Lung microvascular endothelial cell (primary cell): ENCODE data around the gene IRAK1. TPM values are rescaled to one million over a fixed set of nuclear protein-coding genes. Genes with fewer than 3 reads are reported as not detected.

Source experiments
- DNase-seq, 2 donors: peaks; one replicate each; pipeline versions ENCODE4 v3.0.0 to v3.0.0-alpha.2; 2010; ENCODE audit warnings: low read depth in 2 of 2
- total RNA-seq: library from RNA; depleted of rRNA; stranded (reverse); fragments of >200 nt; gene quantifications from 2 replicates; pipeline ENCODE4 v1.2.1, GENCODE V29; 2014

IRAK1 gene
- total RNA-seq, 1 donor from 2014 or later, result 63.1 TPM

DNA sequence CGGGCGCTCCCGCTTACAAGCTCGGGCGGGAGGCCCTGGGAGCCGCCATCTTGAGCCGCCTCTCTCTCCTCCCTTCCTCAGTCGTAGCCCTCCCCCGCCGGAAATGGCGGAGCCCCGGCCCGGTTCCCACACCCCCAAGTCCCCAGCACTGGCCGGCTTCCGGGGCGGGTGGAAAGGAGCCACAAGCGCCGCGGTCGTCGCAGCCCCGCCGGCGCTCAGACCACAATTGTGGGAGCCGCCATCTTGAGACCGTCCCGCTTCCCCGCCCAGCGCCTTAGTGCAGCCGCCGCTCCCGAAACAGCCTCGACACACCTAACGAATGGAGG is 48.6 kb downstream of the IRAK1 start:
- peak; percentile 88 to 90 for DNase-seq

DNA sequence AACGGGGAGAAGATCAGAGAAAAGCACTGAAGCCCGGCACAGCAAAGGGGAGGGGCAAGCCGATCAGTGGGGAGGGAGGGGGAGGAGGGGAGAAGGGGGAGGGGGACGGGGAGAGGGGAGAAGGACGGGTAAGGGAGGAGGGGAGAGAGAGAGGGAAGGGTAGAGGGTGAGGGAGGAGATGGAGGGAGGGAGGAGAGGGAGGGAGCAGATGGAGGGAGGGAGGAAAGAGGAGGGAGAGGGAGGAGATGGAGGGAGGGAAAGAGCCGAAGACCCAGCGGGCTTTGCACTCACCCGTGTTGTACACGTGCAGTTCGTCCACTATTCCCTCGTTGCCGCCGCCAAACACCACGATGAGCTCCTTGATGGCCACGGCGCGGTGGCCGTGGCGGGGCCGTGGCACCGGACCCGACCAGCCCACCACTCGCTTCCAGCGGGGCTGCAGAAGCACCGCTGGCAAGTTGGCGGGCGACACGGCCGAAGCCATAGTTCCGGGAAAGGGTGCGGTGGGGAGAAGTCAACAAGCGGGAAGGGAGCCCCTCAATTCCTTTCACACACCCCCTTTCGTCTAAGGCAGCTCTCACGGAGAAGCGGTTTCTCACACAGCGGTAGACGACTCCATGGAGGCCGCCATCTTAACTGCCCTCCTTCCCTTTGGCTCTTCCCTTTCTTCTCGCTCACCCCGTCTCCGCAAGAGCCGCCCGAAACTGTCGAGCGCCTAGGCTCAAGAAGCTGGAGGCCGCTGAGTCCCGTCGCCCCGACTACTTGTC is 49.2 kb downstream of the IRAK1 start:
- DNase-seq, result peak; percentile 34 to 59

DNA sequence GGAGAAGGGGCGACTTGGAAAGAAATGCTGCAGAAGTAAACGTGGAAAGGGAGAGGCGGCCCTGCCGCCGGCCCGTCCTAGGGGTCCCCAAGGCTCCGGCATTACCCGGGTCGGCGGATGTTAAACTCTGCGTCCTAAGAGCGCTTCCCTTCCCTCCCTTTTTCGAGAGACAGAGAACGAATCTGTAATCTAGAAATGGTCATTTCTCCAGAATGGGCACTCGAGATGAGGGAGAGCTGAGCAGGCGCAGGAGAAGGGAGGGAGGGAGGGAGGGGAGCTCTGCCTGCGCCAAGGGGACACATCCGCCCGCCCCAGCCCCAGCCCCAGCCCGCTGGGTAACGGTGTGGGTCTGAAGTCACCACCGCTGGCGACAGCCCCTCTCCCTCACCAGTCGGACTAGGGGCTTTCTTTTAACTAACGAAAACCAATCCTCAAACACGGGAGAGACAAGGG is 49.8 kb downstream of the IRAK1 start:
- DNase-seq, result no peak

DNA sequence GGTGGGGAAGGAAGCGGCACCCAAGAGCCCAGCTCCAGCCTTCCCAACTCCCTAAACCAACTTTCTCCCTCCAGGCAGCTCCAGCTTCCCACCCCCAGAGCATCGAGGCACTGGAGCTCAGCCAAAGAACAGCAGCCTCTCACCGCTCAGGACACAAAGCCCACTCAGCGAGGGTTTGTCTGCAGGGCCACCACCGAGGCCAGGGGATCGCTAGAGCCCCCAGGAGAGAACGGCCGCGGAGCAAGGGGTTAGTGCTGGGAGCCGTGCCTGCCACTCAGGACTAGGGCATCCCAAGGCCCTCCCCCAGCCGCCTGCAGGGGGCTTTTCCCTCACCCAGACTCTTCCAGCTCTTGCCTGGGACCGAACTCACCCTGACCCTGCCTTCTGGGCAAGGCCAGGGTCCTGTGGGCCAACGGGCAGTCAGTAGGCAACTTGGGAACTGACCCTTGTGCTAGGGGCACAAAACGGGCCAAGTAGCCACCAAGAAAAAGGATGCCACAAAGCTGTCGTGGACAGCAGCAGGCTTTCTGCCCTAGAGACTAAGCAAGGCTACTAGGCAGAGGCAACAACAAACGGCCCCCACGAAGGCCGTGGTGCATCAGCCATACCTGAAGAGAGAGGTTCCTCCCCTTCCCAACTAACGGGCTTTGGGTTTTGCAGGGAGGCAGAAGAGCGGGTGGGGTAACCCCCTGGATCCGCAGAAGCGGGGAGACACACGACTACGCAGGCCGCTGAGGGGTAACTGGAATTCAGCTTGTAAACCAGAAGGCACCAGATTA is 50.4 kb downstream of the IRAK1 start:
- DNase-seq, result no peak

DNA sequence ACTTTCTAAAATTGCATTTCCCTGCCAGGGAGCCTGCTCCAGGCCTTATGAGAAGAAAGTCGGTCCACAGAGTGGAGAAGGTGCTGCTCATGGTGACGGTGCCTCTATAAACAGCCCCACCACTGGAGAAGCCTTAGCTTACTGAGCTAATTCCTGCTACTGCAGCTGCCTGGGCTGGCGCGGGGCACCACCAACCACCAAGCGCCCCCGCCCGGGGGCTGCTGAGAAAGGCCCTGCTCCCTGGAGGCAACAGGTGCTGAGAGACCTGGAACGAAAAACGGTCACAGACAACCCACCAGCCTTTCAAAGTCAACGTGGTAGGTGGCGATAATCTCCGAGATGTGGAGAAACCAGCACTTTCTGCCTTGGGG is 51.0 kb downstream of the IRAK1 start:
- DNase-seq, result no peak

DNA sequence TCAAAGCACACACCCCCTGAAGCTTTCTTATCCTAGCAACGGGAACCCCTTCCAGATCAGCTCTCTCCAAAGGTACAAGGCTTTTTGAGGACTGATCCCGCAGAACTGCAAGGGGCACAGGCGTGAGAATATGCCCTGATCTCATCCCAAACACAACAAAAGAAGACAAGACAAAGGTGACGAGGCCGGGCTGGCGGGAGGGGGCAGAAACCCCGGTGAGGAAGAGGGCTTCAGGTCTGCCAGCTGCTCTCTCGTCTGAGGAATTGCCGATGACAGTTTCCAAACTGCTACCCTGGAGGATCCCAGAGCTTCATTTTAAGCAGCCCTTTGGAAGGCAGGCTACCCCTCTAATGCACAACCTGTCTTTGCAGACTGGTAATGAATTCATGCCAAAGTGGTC is 51.4 kb downstream of the IRAK1 start:
- no peak for DNase-seq

DNA sequence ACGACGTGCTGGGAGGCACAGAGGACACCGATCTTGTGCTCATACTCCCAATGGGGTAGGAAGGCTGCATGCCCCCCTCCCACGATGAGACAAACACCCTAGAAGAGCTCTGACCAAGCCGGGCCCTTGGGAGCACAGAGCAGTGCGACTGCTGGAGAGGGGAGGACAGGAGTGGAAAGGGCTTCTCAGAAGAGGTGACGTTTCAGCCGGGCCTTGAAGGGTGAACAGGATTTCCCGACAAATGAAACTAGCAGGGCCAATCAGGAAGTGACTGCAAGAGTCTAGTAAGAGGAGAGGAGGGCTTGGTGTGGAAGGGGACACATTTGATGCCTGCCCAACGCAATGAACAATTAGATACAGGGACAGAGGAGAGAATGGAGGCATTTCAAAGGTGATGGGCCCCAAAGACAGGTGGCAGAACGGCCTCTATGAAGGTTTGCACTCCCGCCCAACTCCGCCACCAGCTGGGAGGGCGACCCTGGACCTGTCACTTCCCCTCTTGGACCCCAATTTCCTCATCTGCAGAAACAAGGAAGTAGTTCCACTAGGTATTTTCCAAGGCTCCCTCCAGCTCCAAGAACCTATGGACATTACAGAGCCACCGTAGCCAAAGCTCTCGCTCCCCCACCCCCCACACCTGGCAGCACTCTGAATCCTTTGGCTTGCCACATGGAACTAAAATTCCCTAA is 52.0 kb downstream of the IRAK1 start:
- peak; percentile 35 to 59 for DNase-seq

DNA sequence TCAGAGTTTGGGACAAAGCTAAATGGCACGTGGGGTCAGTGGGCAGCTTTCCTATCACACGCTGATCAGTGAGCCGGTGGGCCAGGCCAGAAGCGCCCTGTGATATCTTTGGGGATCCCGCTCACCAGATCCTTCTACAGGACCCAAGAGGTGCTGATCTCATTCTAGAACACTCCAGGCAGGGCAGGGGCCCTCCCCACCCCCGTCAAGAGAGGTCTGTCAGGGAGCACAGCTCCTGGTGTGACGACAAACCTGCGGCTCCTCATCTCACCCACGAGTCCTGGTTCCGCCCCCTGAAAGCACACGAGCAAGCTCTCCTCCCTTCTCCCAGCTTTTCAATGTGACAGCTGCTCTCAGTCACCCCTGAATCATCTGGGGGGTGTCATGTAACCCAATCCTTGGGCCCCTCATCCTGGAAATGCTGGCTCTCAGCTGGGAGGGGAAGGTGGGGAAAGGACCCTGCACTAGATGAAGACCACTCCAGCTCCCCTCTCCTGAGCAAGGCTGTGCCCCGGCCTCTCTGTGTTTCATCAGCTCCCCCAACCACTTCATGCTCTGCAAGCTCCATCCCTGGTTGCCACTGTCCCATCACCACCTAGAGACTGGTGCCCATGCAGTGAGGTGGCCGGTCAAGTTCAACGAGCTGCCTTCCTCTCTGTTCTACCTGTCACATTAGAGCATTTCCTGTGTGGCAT is 52.7 kb downstream of the IRAK1 start:
- no peak for DNase-seq

DNA sequence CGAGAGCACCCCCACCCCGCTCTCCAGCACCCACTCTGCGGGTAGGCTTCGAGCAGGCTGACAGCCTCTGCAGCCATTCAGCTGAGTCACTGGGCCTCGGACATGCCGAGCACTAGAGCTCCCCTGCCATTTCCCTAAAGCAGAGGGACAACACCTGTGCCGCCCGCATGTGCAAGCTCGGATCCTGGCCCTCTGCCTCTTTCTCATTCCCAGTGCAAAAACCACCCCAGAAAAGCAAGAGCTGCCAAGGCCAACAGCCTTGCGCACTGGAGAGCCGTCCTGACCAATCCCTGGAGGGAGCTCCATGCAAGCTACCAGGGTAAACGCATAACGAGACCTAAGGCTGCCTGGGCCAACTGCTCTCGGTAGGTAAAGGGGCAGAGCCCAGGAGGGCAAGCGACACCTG is 53.4 kb downstream of the IRAK1 start:
- DNase-seq, result no peak

DNA sequence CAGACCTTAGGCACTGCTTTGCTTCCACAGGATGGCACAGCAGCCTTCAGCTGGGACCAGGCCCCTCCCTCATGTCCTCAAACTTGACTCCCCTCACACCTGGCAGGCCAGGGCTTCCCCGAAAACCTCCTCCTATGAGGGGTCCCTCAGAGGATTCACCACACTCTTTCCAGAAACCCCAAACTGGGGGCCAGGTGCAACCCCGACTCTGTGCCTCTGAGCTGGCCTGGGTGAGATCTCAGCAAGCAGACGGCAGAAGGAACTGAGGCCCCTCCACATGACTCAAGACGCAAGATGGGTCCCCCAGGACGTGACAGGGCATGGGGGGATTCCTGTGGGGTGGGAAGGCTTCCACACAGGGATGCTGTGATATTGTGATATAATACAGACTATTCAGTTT is 54.3 kb downstream of the IRAK1 start:
- DNase-seq, result no peak

DNA sequence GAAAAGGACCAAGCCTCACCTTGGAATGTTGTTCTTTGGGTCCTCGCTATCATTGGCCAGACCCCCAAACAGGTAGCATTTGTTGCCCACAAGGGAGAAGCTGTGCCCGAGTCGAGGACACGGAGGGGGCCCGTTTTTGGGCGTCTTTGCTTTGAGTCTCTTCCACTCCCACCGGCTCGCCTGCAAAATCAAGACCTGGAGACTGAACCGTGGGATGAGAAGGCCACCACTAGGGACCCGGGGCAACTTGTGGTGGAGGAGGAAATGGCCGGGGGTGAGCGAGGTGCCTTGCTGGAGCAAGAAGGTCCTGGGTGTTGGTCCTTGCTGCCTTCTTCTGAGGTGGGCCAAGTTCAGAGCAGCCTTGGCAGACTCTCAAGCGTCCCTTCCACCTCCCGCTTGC is 55.6 kb downstream of the IRAK1 start:
- DNase-seq, result no peak

DNA sequence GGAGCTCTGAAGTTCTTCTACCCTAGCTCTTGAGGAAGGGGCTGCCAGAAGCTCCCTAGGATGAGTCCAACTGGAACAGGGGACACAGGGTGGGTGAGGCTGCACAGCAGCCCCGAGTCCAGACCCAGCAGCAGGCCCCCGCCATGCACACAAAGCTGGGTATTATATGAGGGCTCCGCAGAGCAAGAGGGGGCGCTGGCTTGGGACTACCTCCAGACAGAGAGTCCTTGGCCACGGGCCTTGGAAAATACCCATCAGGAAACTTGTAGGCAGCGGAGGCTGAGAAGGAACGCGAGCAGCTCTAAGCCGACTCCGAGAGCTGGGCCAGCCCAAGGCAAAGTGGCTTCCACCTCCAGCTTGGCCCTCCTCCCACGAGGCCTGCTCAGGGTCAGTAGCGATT is 56.2 kb downstream of the IRAK1 start:
- DNase-seq, result no peak

DNA sequence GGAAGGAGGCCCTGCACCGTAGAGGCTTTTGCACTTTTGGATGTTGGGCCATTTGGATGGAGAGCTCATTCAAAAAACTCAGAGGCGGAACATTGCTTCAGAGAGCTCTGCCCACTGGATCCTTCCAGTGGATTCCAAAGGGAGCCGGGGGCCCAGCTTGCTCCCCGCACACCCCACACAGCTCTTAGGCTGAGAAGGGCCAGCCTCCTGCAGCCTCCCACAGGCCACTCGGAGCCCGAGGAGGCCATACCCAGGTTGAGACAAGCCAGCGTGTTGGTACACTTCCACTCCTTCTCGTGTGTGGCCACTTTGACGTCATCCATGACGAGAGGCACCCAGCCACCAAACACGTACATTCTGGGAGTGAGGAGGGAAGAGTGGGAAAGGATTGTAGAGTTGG is 58.4 kb downstream of the IRAK1 start:
- no peak for DNase-seq

DNA sequence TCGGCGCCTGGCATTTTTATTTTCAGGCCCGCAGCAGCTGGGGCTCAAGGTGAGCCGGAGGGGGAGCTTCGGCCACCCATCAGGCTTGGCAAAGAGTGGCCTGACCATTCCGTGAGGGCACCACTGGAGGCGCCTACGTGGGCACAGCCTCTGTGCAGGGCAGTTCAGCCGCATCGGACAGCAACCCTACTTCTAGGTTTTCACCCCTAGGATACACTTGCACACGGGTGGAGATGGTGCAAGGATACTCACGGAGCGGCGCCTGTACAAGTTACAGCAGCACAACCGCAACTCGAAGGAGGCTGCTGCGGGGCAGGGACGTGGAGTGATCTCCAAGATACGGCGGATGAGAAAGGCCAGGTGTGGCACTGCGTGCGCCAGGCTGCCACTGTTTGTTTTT is 58.9 kb downstream of the IRAK1 start:
- no peak for DNase-seq

Other genes starting within 250 kb of the IRAK1 start
- gene SRPK3, start 238.9 kb downstream of the IRAK1 start, total RNA-seq, result under 0.01 and 0.40 TPM in 2 replicates
- 27.0 and 29.9 TPM in 2 replicates for gene IDH3G, start 225.5 kb downstream of the IRAK1 start, total RNA-seq
- 178 and 209 TPM in 2 replicates for gene SSR4, start 225.2 kb downstream of the IRAK1 start, total RNA-seq
- gene PDZD4, start 189.4 kb downstream of the IRAK1 start, total RNA-seq, result 0.22 and 0.60 TPM in 2 replicates
- gene L1CAM, start 133.7 kb downstream of the IRAK1 start, total RNA-seq, result under 0.01 TPM in 2 replicates
- 0.22 and 0.99 TPM in 2 replicates for gene AVPR2, start 115.2 kb downstream of the IRAK1 start, total RNA-seq
- 2.8 and 5.2 TPM in 2 replicates for gene ARHGAP4, start 93.6 kb downstream of the IRAK1 start, total RNA-seq
- gene NAA10, start 84.9 kb downstream of the IRAK1 start, total RNA-seq, result 41.3 and 43.2 TPM in 2 replicates
- 13.9 and 35.9 TPM in 2 replicates for gene RENBP, start 75.3 kb downstream of the IRAK1 start, total RNA-seq
- 10.0 and 10.3 TPM in 2 replicates for gene HCFC1, start 48.1 kb downstream of the IRAK1 start, total RNA-seq
- 3.2 and 4.8 TPM in 2 replicates for gene TMEM187, start 47.1 kb downstream of the IRAK1 start, total RNA-seq
- gene MECP2, start 77.8 kb upstream of the IRAK1 start, total RNA-seq, result 12.9 and 20.2 TPM in 2 replicates
- gene OPN1LW, start 124.3 kb upstream of the IRAK1 start, total RNA-seq, result 0.22 and 0.60 TPM in 2 replicates
- gene OPN1MW, start 162.7 kb upstream of the IRAK1 start, total RNA-seq, result 0.79 TPM in 1 of 2 replicates, not detected in the other
- not detected in 2 replicates for gene OPN1MW2, start 199.9 kb upstream of the IRAK1 start, total RNA-seq
- gene OPN1MW3, start 237.7 kb upstream of the IRAK1 start, total RNA-seq, result 0.20 TPM in 1 of 2 replicates, not detected in the other